Chondrocyte (in vitro differentiated cells): Measurements from ENCODE around the gene OR6T1. TPM values are rescaled to one million over a fixed set of nuclear protein-coding genes. Genes with fewer than 3 reads are reported as not detected.

Source experiments
- DNase-seq: peaks from one replicate; pipeline ENCODE4 v3.0.0; 2021; ENCODE audit warnings: mixed read lengths, low spot score
- H3K27ac Mint-ChIP-seq: one replicate; pipeline ENCODE4 v1.8.0; 2021; ENCODE audit warnings: mild to moderate bottlenecking, moderate library complexity, mixed read lengths; ENCODE audit not compliant: unreplicated experiment
- H3K27me3 Mint-ChIP-seq: 2 replicates; pipeline ENCODE4 v1.8.0; 2021; ENCODE audit warnings: low read depth, mixed read lengths
- H3K36me3 Mint-ChIP-seq: 2 replicates; pipeline ENCODE4 v1.8.0; 2021; ENCODE audit warnings: low read depth, mixed read lengths
- H3K4me1 Mint-ChIP-seq: 2 replicates; pipeline ENCODE4 v1.8.0; 2021; ENCODE audit warnings: low read depth, mild to moderate bottlenecking, mixed read lengths
- H3K4me3 Mint-ChIP-seq: one replicate; pipeline ENCODE4 v1.8.0; 2021; ENCODE audit warnings: mild to moderate bottlenecking, moderate library complexity, mixed read lengths; ENCODE audit not compliant: unreplicated experiment
- H3K9me3 Mint-ChIP-seq: 2 replicates; pipeline ENCODE4 v1.8.0; 2021; ENCODE audit warnings: low read depth, mixed read lengths
- total RNA-seq: library from RNA; stranded (reverse); gene quantifications from 3 replicates; pipeline ENCODE4 v1.2.1, GENCODE V29; 2021
- TF ChIP-seq, protein P1 (sequence below): fragments of 200-600 bp; sonication (generic); IDR thresholded peaks from 2 replicates; pipeline ENCODE4 v1.5.0; 2021; ENCODE audit warnings: antibody characterized with exemption, mild to moderate bottlenecking, moderate library complexity

Gene OR6T1
- total RNA-seq, 1 donor from 2014 or later, result not detected

DNA sequence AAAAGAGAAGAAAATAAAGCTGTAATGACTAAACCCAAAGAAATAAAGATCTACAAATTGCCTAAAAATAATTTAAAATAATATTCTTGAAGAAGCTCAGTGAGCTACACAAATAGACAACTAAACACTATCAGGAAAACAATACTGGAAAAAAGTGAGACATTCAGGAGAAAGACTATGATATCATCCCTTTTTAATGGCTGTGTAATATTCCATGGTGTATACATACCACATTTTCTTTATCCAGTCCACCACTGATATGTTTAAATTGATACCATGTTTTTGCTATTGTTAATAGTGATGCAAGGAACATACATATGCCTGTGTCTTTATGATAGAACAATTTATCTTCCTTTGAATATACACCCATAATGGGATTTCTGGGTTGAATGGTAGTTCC, 13.1 kb upstream of the OR6T1 start:
- Mint-ChIP-seq H3K4me1 (no peaks in the 10 kb centered on the region), H3K27ac (no peak overlapping the region), H3K9me3 (peaks cover 25% of the 10 kb centered on the region), H3K27me3 (peaks cover 4% of the 10 kb centered on the region), H3K36me3 (no peaks in the 10 kb centered on the region), H3K4me3 (no peak overlapping the region)
- no peak for DNase-seq
- TF ChIP-seq, protein P1, sequence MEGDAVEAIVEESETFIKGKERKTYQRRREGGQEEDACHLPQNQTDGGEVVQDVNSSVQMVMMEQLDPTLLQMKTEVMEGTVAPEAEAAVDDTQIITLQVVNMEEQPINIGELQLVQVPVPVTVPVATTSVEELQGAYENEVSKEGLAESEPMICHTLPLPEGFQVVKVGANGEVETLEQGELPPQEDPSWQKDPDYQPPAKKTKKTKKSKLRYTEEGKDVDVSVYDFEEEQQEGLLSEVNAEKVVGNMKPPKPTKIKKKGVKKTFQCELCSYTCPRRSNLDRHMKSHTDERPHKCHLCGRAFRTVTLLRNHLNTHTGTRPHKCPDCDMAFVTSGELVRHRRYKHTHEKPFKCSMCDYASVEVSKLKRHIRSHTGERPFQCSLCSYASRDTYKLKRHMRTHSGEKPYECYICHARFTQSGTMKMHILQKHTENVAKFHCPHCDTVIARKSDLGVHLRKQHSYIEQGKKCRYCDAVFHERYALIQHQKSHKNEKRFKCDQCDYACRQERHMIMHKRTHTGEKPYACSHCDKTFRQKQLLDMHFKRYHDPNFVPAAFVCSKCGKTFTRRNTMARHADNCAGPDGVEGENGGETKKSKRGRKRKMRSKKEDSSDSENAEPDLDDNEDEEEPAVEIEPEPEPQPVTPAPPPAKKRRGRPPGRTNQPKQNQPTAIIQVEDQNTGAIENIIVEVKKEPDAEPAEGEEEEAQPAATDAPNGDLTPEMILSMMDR, result no peak

DNA sequence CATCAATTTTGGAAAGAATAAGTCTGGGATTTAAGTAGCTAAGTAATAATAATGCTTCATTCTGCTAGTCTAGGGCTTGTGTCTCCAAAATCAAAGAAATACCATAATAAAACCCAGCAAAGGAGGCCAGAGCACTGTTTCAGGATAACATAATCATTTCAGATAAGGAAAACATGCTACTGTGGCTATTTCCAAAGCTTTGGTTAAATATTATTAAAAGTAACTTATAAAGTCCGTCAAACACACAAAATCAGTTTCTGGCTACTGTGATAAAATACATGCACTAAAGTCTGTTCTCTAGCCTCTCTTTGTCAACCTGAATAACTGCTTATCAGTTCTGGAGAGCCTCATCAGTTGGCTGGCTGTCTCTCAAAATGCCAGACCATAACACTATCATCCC, 1.5 kb upstream of the OR6T1 start:
- Mint-ChIP-seq H3K27me3 (peaks cover 2% of the 10 kb centered on the region), H3K4me3 (no peak overlapping the region)
- DNase-seq, result no peak

DNA sequence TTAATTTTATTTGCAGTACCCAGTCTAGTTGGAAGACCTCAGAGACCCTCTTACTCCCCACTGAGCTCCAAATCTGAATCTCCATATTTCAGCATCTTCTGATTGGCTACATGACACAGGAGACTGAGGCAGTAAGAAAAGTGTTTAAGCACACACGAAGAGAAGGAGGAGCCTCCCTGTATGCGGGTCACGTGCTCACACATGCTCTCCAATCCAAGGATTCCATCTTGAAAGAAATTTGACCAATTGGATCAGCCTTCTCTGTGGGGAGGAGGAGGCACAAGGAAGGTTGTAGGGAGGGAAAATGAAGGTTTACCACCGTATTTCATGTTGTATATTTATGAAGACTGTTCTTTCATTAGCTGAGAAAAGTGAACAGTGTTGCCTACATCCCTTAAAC, 1.2 kb downstream of the OR6T1 start:
- peaks cover under 1% of the 10 kb centered on the region for H3K27me3 Mint-ChIP-seq
- DNase-seq, result no peak
- no peak overlapping the region for H3K4me3 Mint-ChIP-seq
- no peaks in the 10 kb centered on the region for H3K36me3 Mint-ChIP-seq
- H3K9me3 Mint-ChIP-seq, result peaks cover 4% of the 10 kb centered on the region
- H3K4me1 Mint-ChIP-seq, result no peaks in the 10 kb centered on the region
- H3K27ac Mint-ChIP-seq, result no peak overlapping the region
- TF ChIP-seq, protein P1, result no peak

More for the DNA sequence above, 1.5 kb upstream of the OR6T1 start:
- no peak overlapping the region for H3K27ac Mint-ChIP-seq
- TF ChIP-seq, protein P1, result no peak
- H3K9me3 Mint-ChIP-seq, result no peaks in the 10 kb centered on the region
- H3K36me3 Mint-ChIP-seq, result no peaks in the 10 kb centered on the region
- no peaks in the 10 kb centered on the region for H3K4me1 Mint-ChIP-seq

DNA sequence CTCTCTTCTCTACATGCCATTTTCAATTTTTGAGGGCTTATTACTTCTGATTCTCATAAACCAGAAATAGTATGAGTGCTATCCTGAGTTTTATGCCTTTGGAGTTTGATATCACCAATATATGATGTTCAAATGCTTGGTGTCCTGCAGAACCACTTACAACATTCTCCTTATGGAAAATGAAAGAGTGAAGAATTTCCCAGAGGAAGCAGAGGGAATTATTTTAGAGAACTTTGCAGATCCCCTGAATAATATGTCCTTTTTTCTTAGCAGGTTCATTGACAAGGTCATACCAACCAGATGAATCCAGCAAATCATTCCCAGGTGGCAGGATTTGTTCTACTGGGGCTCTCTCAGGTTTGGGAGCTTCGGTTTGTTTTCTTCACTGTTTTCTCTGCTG, 4.3 kb downstream of the OR6T1 start, which contains the start of gene OR4D5:
Gene OR4D5 (plus strand): TSS at position 301 of the 400 bp plus-strand sequence. CDS start 0 bp downstream, at position 301.
- no peaks in the 10 kb centered on the region for H3K4me1 Mint-ChIP-seq
- H3K36me3 Mint-ChIP-seq, result no peaks in the 10 kb centered on the region
- no peak within 1 kb of the TSS for H3K27ac Mint-ChIP-seq
- peaks cover 4% of the 10 kb centered on the region for H3K9me3 Mint-ChIP-seq
- TF ChIP-seq, protein P1, result no peak
- no peak within 1 kb of the TSS for H3K4me3 Mint-ChIP-seq
- DNase-seq, result no peak
- no peaks in the 10 kb centered on the region for H3K27me3 Mint-ChIP-seq

DNA sequence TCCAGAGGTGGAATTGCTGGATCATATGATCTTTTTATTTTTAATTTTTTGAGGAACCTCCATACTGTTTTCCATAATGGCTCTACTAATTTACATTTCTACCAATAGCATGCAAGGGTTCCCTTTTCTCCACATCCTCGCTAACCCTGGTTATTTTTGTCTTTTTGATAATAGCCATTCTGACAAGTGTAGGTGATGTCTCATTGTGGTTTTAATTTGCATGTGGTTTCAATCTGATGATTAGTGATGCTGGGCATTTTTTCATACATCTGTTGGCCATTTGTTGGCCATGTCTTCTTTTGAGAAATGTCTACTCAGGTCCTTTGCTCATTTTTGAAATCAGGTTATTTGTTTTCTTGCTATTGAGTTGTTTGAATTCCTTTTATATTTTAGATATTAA, 19.6 kb downstream of the OR6T1 start:
- no peak for DNase-seq
- Mint-ChIP-seq H3K4me1 (no peaks in the 10 kb centered on the region), H3K27ac (no peak overlapping the region), H3K27me3 (peaks cover 1% of the 10 kb centered on the region), H3K36me3 (no peaks in the 10 kb centered on the region), H3K9me3 (no peaks in the 10 kb centered on the region), H3K4me3 (no peak overlapping the region)
- TF ChIP-seq, protein P1, result no peak
